Esophagus muscularis mucosa (tissue), 4 donors: ENCODE data around the gene MRPL55. TPM values are rescaled to one million over a fixed set of nuclear protein-coding genes. Genes with fewer than 3 reads are reported as not detected.
A peak's percentile ranks its signal among the peaks of the same experiment; 100 is the strongest.

ENCODE experiments used
- DNase-seq: peaks from one replicate; pipeline ENCODE4 v3.0.0-alpha.2; 2017; ENCODE audit errors: extremely low spot score
- H3K27ac ChIP-seq, 4 donors: fragments of 200-600 bp; sonication (generic); replicated peaks in 1 of 4; 1 replicate in 3 of 4; 2 replicates in 1 of 4; pipeline ENCODE4 v1.5.1; 2016 to 2019; ENCODE audit warnings: mild to moderate bottlenecking in 1 of 4
- H3K27me3 ChIP-seq, 4 donors: fragments of 200-600 bp; sonication (generic); one replicate each; pipeline versions ENCODE4 v1.5.1 to v1.6.0; 2016 to 2019
- H3K36me3 ChIP-seq, 4 donors: fragments of 200-600 bp; sonication (generic); one replicate each; pipeline ENCODE4 v1.5.1; 2016 to 2019
- H3K4me1 ChIP-seq, 4 donors: fragments of 200-600 bp; sonication (generic); one replicate each; pipeline ENCODE4 v1.5.1; 2016 to 2019
- H3K4me3 ChIP-seq, 4 donors: fragments of 200-600 bp; sonication (generic); 1 replicate in 2 of 4; 2 replicates in 2 of 4; pipeline ENCODE4 v1.5.1; 2016 to 2019; ENCODE audit warnings: mild to moderate bottlenecking in 4 of 4, moderate library complexity in 1 of 4
- H3K9me3 ChIP-seq, 4 donors: fragments of 200-600 bp; sonication (generic); 1 replicate in 3 of 4; 2 replicates in 1 of 4; pipeline ENCODE4 v1.5.1; 2016 to 2019
- CTCF ChIP-seq, 3 experiments: fragments of 200-600 bp in 2 of 3; fragments of 450-650 bp in 1 of 3; sonication (generic) in 2 of 3; IDR thresholded peaks; one replicate each; pipeline ENCODE4 v1.5.1; 2017 to 2019; ENCODE audit warnings: antibody characterized with exemption in 3 of 3, mild to moderate bottlenecking in 2 of 3, moderate library complexity in 1 of 3
- EP300 ChIP-seq: sonication (generic); formaldehyde crosslinking; IDR thresholded peaks from one replicate; pipeline ENCODE4 v1.6.1; 2017; ENCODE audit warnings: antibody characterized with exemption
- POLR2A ChIP-seq: fragments of 450-650 bp; IDR thresholded peaks from one replicate; pipeline ENCODE4 v1.6.1; 2017; ENCODE audit warnings: antibody characterized with exemption, moderate library complexity, mild to moderate bottlenecking, low read depth
- POLR2AphosphoS5 ChIP-seq, 2 donors: sonication (generic); formaldehyde crosslinking; IDR thresholded peaks; one replicate each; pipeline ENCODE4 v1.6.1; 2017; ENCODE audit warnings: antibody characterized with exemption in 2 of 2
- WGBS: methylation state at CpG from one replicate; pipeline ENCODE4 v1.1.5; 2018; 5-methylcytosine and 5-hydroxymethylcytosine counted together
- intact Hi-C: fragments of 100-400 bp; cut with DNase I; formaldehyde crosslinking; loops from one replicate; pipeline ENCODE4 v1.15.1; 2023
- total RNA-seq, 4 donors: library from RNA; depleted of rRNA; stranded (reverse); fragments of >200 nt; gene quantifications; one replicate each; pipeline versions ENCODE4 v1.1.0 to v1.2.1, GENCODE V29; 2016

The MRPL55 gene
- total RNA-seq, 4 donors from 2014 or later = 52.3 to 64.9 (median 60.1) TPM

- Histone ChIP-seq H3K36me3 (peaks cover 0 to 20% (median 8%) of the 10 kb centered on the region in 4 donors), H3K4me3 (no peak overlapping the region), H3K27me3 (no peaks in the 10 kb centered on the region), H3K9me3 (peaks cover 0 to 11% (median 7%) of the 10 kb centered on the region in 4 donors), H3K4me1 (peaks cover 74 to 88% (median 82%) of the 10 kb centered on the region in 4 donors), H3K27ac (no peak overlapping the region)
- WGBS = 54% methylated on average over 4 of the region's 4 CpGs
- DNase-seq = no peak
- intact Hi-C loops = no loop called here
- no peak for TF ChIP-seq POLR2AphosphoS5 (IDR thresholded peaks at IDR 0.05)
- no peak for TF ChIP-seq POLR2A
- TF ChIP-seq CTCF (IDR thresholded peaks at IDR 0.05) = no peak
- no peak for TF ChIP-seq EP300
Measured at GRCh38 chr1:228091084-228091483, 18.0 kb downstream of the MRPL55 start.

DNA sequence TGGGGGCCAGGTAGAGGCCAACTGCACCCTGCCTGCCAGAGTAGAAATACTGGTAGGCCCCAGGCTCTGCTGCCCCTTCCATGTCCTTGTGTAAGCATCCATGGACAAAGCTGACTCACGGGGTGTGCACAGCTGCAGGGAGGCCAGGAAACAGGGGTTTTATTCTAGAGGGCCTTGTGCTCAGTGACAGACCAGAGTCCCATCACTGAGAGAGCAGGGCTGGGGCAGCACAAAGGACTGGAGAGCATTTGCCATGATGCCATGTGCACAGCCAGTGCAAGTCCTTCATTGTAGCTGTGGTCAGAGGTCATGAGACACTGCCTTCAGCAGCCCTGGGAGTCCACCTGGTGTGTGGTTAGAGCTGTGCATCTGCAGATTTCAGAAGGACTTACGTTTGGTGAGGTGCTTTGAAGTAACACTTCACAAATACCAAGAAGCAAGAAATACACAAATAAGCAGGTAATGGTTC is 18.5 kb downstream of the MRPL55 start:
- Histone ChIP-seq H3K4me3 (no peak overlapping the region), H3K27ac (no peak overlapping the region), H3K36me3 (peaks cover 0 to 17% (median 6%) of the 10 kb centered on the region in 4 donors), H3K4me1 (peaks cover 76 to 88% (median 82%) of the 10 kb centered on the region in 4 donors), H3K9me3 (peaks cover 0 to 11% (median 7%) of the 10 kb centered on the region in 4 donors), H3K27me3 (no peaks in the 10 kb centered on the region)
- DNase-seq = no peak
- intact Hi-C loops = no loop called here
- 26% methylated on average over 2 of the region's 2 CpGs for WGBS
- TF ChIP-seq EP300 (no peak), POLR2A (no peak), POLR2AphosphoS5 (IDR thresholded peaks at IDR 0.05) (no peak), CTCF (IDR thresholded peaks at IDR 0.05) (no peak)

- intact Hi-C loops = loop anchor here (10.0 kb wide), 1 partner anchor 325 kb away; no protein-coding TSS in a partner anchor
- WGBS = 68% methylated on average over 10 of the region's 12 CpGs
- H3K4me3 ChIP-seq = peak overlapping the region in 1 of 4 donors; percentile 9
Measured at GRCh38 chr1:228089519-228090380, 19.3 kb downstream of the MRPL55 start.

More at GRCh38 chr1:228089519-228090380, 19.3 kb downstream of the MRPL55 start:
- Histone ChIP-seq H3K36me3 (peaks cover 0 to 17% (median 6%) of the 10 kb centered on the region in 4 donors), H3K9me3 (peaks cover 0 to 6% (median 5%) of the 10 kb centered on the region in 4 donors), H3K27ac (peak overlapping the region in 2 of 4 donors; percentile 5 to 100), H3K4me1 (peaks cover 85 to 91% (median 88%) of the 10 kb centered on the region in 4 donors), H3K27me3 (no peaks in the 10 kb centered on the region)
- TF ChIP-seq POLR2A (no peak), EP300 (no peak), POLR2AphosphoS5 (IDR thresholded peaks at IDR 0.05) (no peak), CTCF (IDR thresholded peaks at IDR 0.05) (no peak)
- no peak for DNase-seq
